GM12878 (cell line): ENCODE measurements around the gene HYAL1. TPM values are rescaled to one million over a fixed set of nuclear protein-coding genes. Genes with fewer than 3 reads are reported as not detected.
A peak's percentile ranks its signal among the peaks of the same experiment; 100 is the strongest.

ENCODE experiments used
- ATF2 ChIP-seq: IDR thresholded peaks from 2 replicates; pipeline ENCODE4 v1.6.1; 2012; ENCODE audit warnings: low read length, inconsistent platforms
- CHD2 ChIP-seq: IDR thresholded peaks from 2 replicates; pipeline ENCODE4 v1.6.1; 2011; ENCODE audit warnings: low read depth, low read length, improper control_type of control experiment, borderline replicate concordance
- CREM ChIP-seq: IDR thresholded peaks from 2 replicates; pipeline ENCODE4 v1.6.1; 2014; ENCODE audit warnings: antibody characterized with exemption, low read depth
- DPF2 ChIP-seq: fragments of 450-650 bp; IDR thresholded peaks from 2 replicates; pipeline ENCODE4 v1.6.1; 2017; ENCODE audit warnings: mild to moderate bottlenecking
- EED ChIP-seq: sonication (generic); IDR thresholded peaks from 2 replicates; pipeline ENCODE4 v1.6.1; 2016; ENCODE audit warnings: antibody characterized with exemption, low read depth
- FOXK2 ChIP-seq: fragments of 450-650 bp; IDR thresholded peaks from 2 replicates; pipeline ENCODE4 v1.6.1; 2017; ENCODE audit warnings: mild to moderate bottlenecking, moderate library complexity
- HDGF ChIP-seq: fragments of 450-650 bp; IDR thresholded peaks from 2 replicates; pipeline ENCODE4 v1.6.1; 2016; ENCODE audit warnings: antibody characterized with exemption
- JUNB ChIP-seq: IDR thresholded peaks from 2 replicates; pipeline ENCODE4 v1.6.1; 2016; ENCODE audit warnings: antibody characterized with exemption, mild to moderate bottlenecking
- MEF2A ChIP-seq: IDR thresholded peaks from 2 replicates; pipeline ENCODE4 v1.6.1; 2011; ENCODE audit warnings: low read depth, mild to moderate bottlenecking, low read length, moderate library complexity; ENCODE audit not compliant: insufficient read depth
- MXI1 ChIP-seq: fragments of 150-350 bp; IDR thresholded peaks from 2 replicates; pipeline ENCODE4 v1.6.1; 2011; ENCODE audit warnings: low read depth, mild to moderate bottlenecking, inconsistent platforms, low read length, improper control_type of control experiment
- NFIC ChIP-seq: IDR thresholded peaks from 2 replicates; pipeline ENCODE4 v1.6.1; 2012; ENCODE audit warnings: low read depth, mild to moderate bottlenecking, inconsistent platforms, low read length, moderate library complexity
- NR2C1 ChIP-seq: fragments of 450-650 bp; IDR thresholded peaks from 2 replicates; pipeline ENCODE4 v1.6.1; 2017; ENCODE audit warnings: antibody characterized with exemption, mild to moderate bottlenecking, moderate library complexity
- PAX8 ChIP-seq: fragments of 450-650 bp; IDR thresholded peaks from 2 replicates; pipeline ENCODE4 v1.6.1; 2017; ENCODE audit warnings: mild to moderate bottlenecking, moderate library complexity
- POU2F2 ChIP-seq: IDR thresholded peaks from 3 replicates; pipeline ENCODE4 v1.6.1; 2011; ENCODE audit warnings: low read depth, mild to moderate bottlenecking, low read length, borderline replicate concordance
- RB1 ChIP-seq: fragments of 450-650 bp; formaldehyde crosslinking; IDR thresholded peaks from 2 replicates; pipeline ENCODE4 v1.6.1; 2017; ENCODE audit warnings: mild to moderate bottlenecking, borderline replicate concordance
- SUPT20H ChIP-seq: IDR thresholded peaks from 2 replicates; pipeline ENCODE4 v1.6.1; 2011; ENCODE audit warnings: low read depth, mild to moderate bottlenecking, low read length, moderate library complexity, borderline replicate concordance; ENCODE audit not compliant: control insufficient read depth
- SUZ12 ChIP-seq: fragments of 200-600 bp; sonication (generic); IDR thresholded peaks from one replicate; pipeline ENCODE4 v1.6.1; 2018; ENCODE audit warnings: antibody characterized with exemption, mild to moderate bottlenecking; ENCODE audit not compliant: unreplicated experiment
- TAF1 ChIP-seq: IDR thresholded peaks from 2 replicates; pipeline ENCODE4 v1.6.1; 2011; ENCODE audit warnings: mild to moderate bottlenecking, low read depth, low read length, borderline replicate concordance
- TARDBP ChIP-seq: IDR thresholded peaks from 2 replicates; pipeline ENCODE4 v1.6.1; 2016; ENCODE audit warnings: borderline replicate concordance
- TBL1XR1 ChIP-seq: IDR thresholded peaks from 2 replicates; pipeline ENCODE4 v1.6.1; 2012; ENCODE audit warnings: low read depth, low read length, improper control_type of control experiment
- WRNIP1 ChIP-seq: IDR thresholded peaks from 2 replicates; pipeline ENCODE4 v1.6.1; 2011; ENCODE audit warnings: low read depth, low read length, improper control_type of control experiment, borderline replicate concordance
- ZBED1 ChIP-seq: IDR thresholded peaks from 2 replicates; pipeline ENCODE4 v1.6.1; 2016; ENCODE audit warnings: borderline replicate concordance
- ZZZ3 ChIP-seq: IDR thresholded peaks from 2 replicates; pipeline ENCODE4 v1.6.1; 2011; ENCODE audit warnings: low read depth; ENCODE audit not compliant: control insufficient read depth, insufficient read length
- polyA plus RNA-seq, 11 experiments: library from polyadenylated mRNA; depleted of rRNA in 4 of 11; unstranded in 6 of 11; stranded (reverse) in 5 of 11; fragments of >200 nt; fragmentation: Nextera tagmentation in 4 of 11; fragmentation: Illumina TruSeq in 1 of 11; extraction: Ambion mirVana in 4 of 11; extraction: Trizol in 1 of 11; gene quantifications; 1 replicate in 1 of 11; 2 replicates in 10 of 11; pipeline versions ENCODE4 v1.2.1 to v1.2.3, GENCODE V29; 2011 to 2016; ENCODE audit warnings: inconsistent platforms in 2 of 11, missing spikeins in 2 of 11, low read depth in 1 of 11
- total RNA-seq, 4 experiments: library from RNA; depleted of rRNA in 3 of 4; stranded (reverse); fragments of >200 nt in 3 of 4; fragmentation: Illumina TruSeq in 1 of 4; extraction: Trizol in 1 of 4; gene quantifications; 2 replicates each; pipeline versions ENCODE4 v1.2.1 to v1.2.3, GENCODE V29; 2013 to 2021
- TF ChIP-seq, protein P1 (sequence below): IDR thresholded peaks from 2 replicates; pipeline ENCODE4 v1.6.1; 2011; ENCODE audit warnings: low read depth, mild to moderate bottlenecking, low read length, moderate library complexity, borderline replicate concordance; ENCODE audit errors: extremely low read depth
- TF ChIP-seq, protein P2 (sequence below): fragments of 450-650 bp; IDR thresholded peaks from 2 replicates; pipeline ENCODE4 v1.6.1; 2017; ENCODE audit warnings: antibody characterized with exemption, mild to moderate bottlenecking, moderate library complexity
- TF ChIP-seq, protein P3 (sequence below): fragments of 450-650 bp; IDR thresholded peaks from 2 replicates; pipeline ENCODE4 v1.6.1; 2017; ENCODE audit warnings: borderline replicate concordance

HYAL1 gene
- total and polyA plus RNA-seq, 10 of the 15 experiments (the other 5 are each of a cell fraction or from before 2014, with no cell fraction given), result 0.04 to 0.55 (median 0.18) TPM; not detected in 2

DNA sequence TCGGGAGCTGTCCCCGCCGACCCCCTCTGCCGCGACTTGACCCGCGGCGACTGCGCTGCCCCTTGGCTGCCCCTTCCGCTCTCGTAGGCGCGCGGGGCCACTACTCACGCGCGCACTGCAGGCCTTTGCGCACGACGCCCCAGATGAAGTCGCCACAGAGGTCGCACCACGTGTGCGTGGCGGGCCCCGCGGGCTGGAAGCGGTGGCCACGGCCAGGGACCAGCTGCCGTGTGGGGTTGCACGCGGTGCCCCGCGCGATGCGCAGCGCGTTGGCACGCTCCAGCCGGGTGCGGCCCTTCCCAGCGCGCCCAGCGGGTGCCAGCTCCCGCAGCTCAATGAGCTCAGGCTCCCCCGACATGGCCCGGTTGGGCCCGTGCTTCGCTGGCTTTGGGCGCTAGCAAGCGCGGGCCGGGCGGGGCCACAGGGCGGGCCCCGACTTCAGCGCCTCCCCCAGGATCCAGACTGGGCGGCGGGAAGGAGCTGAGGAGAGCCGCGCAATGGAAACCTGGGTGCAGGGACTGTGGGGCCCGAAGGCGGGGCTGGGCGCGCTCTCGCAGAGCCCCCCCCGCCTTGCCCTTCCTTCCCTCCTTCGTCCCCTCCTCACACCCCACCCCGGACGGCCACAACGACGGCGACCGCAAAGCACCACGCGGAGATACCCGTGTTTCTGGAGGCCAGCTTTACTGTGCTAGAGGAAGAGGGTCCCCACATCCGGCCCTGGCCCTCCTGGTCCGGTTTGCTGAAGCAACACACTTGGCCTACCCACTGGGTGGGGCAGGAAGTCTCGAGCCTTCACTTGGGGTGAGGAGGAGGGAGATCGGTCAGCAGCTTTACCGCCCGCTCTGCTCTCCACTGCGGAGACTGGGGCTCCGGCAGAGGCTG lies 37.3 kb upstream of the HYAL1 start, which contains the start of gene RASSF1 (continued):
- TF ChIP-seq MEF2A, result no peak
- no peak for TF ChIP-seq SUPT20H
- TF ChIP-seq TARDBP, result no peak
- TF ChIP-seq DPF2, result peak; percentile 90
- no peak for TF ChIP-seq JUNB
- TF ChIP-seq NR2C1, result no peak
- TF ChIP-seq ZZZ3, result no peak
- TF ChIP-seq, protein P1, sequence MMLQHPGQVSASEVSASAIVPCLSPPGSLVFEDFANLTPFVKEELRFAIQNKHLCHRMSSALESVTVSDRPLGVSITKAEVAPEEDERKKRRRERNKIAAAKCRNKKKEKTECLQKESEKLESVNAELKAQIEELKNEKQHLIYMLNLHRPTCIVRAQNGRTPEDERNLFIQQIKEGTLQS, result no peak
- TF ChIP-seq CREM, result 0 out of 2 replicates have a peak, but pooled peaks have one; percentile 6
- TF ChIP-seq EED, result 0 out of 2 replicates have a peak, but pooled peaks have one; percentile 25
- no peak for TF ChIP-seq WRNIP1
- TF ChIP-seq MXI1, result no peak
- TF ChIP-seq POU2F2, result 0 out of 3 replicates have a peak, but pooled peaks have one; percentile 29
- TF ChIP-seq TBL1XR1, result no peak
- no peak for TF ChIP-seq FOXK2
- no peak for TF ChIP-seq CHD2
- TF ChIP-seq, protein P2, sequence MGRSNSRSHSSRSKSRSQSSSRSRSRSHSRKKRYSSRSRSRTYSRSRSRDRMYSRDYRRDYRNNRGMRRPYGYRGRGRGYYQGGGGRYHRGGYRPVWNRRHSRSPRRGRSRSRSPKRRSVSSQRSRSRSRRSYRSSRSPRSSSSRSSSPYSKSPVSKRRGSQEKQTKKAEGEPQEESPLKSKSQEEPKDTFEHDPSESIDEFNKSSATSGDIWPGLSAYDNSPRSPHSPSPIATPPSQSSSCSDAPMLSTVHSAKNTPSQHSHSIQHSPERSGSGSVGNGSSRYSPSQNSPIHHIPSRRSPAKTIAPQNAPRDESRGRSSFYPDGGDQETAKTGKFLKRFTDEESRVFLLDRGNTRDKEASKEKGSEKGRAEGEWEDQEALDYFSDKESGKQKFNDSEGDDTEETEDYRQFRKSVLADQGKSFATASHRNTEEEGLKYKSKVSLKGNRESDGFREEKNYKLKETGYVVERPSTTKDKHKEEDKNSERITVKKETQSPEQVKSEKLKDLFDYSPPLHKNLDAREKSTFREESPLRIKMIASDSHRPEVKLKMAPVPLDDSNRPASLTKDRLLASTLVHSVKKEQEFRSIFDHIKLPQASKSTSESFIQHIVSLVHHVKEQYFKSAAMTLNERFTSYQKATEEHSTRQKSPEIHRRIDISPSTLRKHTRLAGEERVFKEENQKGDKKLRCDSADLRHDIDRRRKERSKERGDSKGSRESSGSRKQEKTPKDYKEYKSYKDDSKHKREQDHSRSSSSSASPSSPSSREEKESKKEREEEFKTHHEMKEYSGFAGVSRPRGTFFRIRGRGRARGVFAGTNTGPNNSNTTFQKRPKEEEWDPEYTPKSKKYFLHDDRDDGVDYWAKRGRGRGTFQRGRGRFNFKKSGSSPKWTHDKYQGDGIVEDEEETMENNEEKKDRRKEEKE, result no peak
- TF ChIP-seq ZBED1, result 0 out of 2 replicates have a peak, but pooled peaks have one; percentile 17
- peak; percentile 21; the same call in 1 of the 2 replicates for TF ChIP-seq RB1
- no peak for TF ChIP-seq SUZ12
- TF ChIP-seq, protein P3, sequence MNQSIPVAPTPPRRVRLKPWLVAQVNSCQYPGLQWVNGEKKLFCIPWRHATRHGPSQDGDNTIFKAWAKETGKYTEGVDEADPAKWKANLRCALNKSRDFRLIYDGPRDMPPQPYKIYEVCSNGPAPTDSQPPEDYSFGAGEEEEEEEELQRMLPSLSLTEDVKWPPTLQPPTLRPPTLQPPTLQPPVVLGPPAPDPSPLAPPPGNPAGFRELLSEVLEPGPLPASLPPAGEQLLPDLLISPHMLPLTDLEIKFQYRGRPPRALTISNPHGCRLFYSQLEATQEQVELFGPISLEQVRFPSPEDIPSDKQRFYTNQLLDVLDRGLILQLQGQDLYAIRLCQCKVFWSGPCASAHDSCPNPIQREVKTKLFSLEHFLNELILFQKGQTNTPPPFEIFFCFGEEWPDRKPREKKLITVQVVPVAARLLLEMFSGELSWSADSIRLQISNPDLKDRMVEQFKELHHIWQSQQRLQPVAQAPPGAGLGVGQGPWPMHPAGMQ, result no peak
- no peak for TF ChIP-seq PAX8
- TF ChIP-seq NFIC, result no peak
- TF ChIP-seq ATF2, result no peak
- TF ChIP-seq HDGF, result 0 out of 2 replicates have a peak, but pooled peaks have one; percentile 51
- TF ChIP-seq TAF1, result 0 out of 2 replicates have a peak, but pooled peaks have one; percentile 23
